ENCODE measurements around the gene MARCHF2. TPM values are rescaled to one million over a fixed set of nuclear protein-coding genes. Genes with fewer than 3 reads are reported as not detected.

Gene MARCHF2
- total RNA-seq, 1 experiment from 2014 or later: 20.2 TPM

- POLR2A ChIA-PET: no interaction called here
- Mint-ChIP-seq H3K36me3 (peaks cover 14% of the 10 kb centered on the region), H3K4me3 (no peak overlapping the region), H3K27me3 (ENCODE audit: low read depth) (no peaks in the 10 kb centered on the region), H3K9me3 (no peaks in the 10 kb centered on the region), H3K4me1 (peaks cover 5% of the 10 kb centered on the region), H3K27ac (no peak overlapping the region)
- TF ChIP-seq ZNF219 (CRISPR knock-in tag; IDR thresholded peaks at IDR 0.05; ENCODE audit: borderline replicate concordance): no peak
- no peak for TF ChIP-seq CDX4 (CRISPR knock-in tag; IDR thresholded peaks at IDR 0.05; ENCODE audit: borderline replicate concordance)
- no peak for TF ChIP-seq NFE2L1 (CRISPR knock-in tag; IDR thresholded peaks at IDR 0.05)
- no peak for TF ChIP-seq ZNF121 (CRISPR knock-in tag; IDR thresholded peaks at IDR 0.05)
- TF ChIP-seq, protein P1, sequence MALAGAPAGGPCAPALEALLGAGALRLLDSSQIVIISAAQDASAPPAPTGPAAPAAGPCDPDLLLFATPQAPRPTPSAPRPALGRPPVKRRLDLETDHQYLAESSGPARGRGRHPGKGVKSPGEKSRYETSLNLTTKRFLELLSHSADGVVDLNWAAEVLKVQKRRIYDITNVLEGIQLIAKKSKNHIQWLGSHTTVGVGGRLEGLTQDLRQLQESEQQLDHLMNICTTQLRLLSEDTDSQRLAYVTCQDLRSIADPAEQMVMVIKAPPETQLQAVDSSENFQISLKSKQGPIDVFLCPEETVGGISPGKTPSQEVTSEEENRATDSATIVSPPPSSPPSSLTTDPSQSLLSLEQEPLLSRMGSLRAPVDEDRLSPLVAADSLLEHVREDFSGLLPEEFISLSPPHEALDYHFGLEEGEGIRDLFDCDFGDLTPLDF (CRISPR knock-in tag; IDR thresholded peaks at IDR 0.05): no peak
- no peak for TF ChIP-seq ZNF232 (CRISPR knock-in tag; IDR thresholded peaks at IDR 0.05)
- no peak for TF ChIP-seq CREM (CRISPR knock-in tag; IDR thresholded peaks at IDR 0.05)
- TF ChIP-seq TEAD1 (CRISPR knock-in tag; IDR thresholded peaks at IDR 0.05): no peak
- TF ChIP-seq KAT7 (CRISPR knock-in tag; IDR thresholded peaks at IDR 0.05; ENCODE audit: borderline replicate concordance): no peak
- no peak for TF ChIP-seq AFF4 (CRISPR knock-in tag; IDR thresholded peaks at IDR 0.05; ENCODE audit: borderline replicate concordance)
- TF ChIP-seq, protein P2, sequence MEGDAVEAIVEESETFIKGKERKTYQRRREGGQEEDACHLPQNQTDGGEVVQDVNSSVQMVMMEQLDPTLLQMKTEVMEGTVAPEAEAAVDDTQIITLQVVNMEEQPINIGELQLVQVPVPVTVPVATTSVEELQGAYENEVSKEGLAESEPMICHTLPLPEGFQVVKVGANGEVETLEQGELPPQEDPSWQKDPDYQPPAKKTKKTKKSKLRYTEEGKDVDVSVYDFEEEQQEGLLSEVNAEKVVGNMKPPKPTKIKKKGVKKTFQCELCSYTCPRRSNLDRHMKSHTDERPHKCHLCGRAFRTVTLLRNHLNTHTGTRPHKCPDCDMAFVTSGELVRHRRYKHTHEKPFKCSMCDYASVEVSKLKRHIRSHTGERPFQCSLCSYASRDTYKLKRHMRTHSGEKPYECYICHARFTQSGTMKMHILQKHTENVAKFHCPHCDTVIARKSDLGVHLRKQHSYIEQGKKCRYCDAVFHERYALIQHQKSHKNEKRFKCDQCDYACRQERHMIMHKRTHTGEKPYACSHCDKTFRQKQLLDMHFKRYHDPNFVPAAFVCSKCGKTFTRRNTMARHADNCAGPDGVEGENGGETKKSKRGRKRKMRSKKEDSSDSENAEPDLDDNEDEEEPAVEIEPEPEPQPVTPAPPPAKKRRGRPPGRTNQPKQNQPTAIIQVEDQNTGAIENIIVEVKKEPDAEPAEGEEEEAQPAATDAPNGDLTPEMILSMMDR (IDR thresholded peaks at IDR 0.05): no peak
- TF ChIP-seq SP1 (CRISPR knock-in tag; conservative IDR thresholded peaks at IDR 0.05): no peak
- CTCF ChIA-PET: interaction anchor here (0.9 kb wide), 1 partner anchor 54 kb away, joined by 3 read pairs; no protein-coding TSS in a partner anchor
- no peak for DNase-seq (ENCODE audit: low spot score)
- no peak for ATAC-seq
Observed at GRCh38 chr19:8401981-8402411, 11.1 kb upstream of the MARCHF2 start.

GRCh38 chr19:8403098-8403819 lies 9.8 kb upstream of the MARCHF2 start:
- ChIA-PET CTCF (interaction anchor here (0.5 kb wide), 1 partner anchor 17 kb away, joined by 3 read pairs; no protein-coding TSS in a partner anchor), POLR2A (no interaction called here)
- Mint-ChIP-seq H3K36me3 (peaks cover 14% of the 10 kb centered on the region), H3K27ac (no peak overlapping the region), H3K4me3 (no peak overlapping the region), H3K27me3 (ENCODE audit: low read depth) (no peaks in the 10 kb centered on the region), H3K4me1 (no peaks in the 10 kb centered on the region), H3K9me3 (no peaks in the 10 kb centered on the region)
- no peak for ATAC-seq
- DNase-seq (ENCODE audit: low spot score): no peak
- TF ChIP-seq, protein P1 (CRISPR knock-in tag; IDR thresholded peaks at IDR 0.05): no peak
- TF ChIP-seq ZNF396 (CRISPR knock-in tag; IDR thresholded peaks at IDR 0.05; ENCODE audit: borderline replicate concordance) (no peak), ZNF232 (CRISPR knock-in tag; IDR thresholded peaks at IDR 0.05) (no peak)

Data from WTC11 (cell line).